Activated CD4-positive, alpha-beta T cell treated with anti-CD3 and anti-CD28 coated beads for 48 hours (primary cell): ENCODE data around the gene FCN3.

ENCODE experiments used
- DNase-seq: peaks from one replicate; pipeline ENCODE4 v3.0.0-alpha.2; 2020

Gene FCN3

GRCh38 chr1:27336756-27337155 is 37.9 kb downstream of the FCN3 start:
- no peak for DNase-seq

- no peak for DNase-seq
Measured at GRCh38 chr1:27335506-27336422, 38.9 kb downstream of the FCN3 start.

GRCh38 chr1:27333717-27334279 is 40.8 kb downstream of the FCN3 start:
- no peak for DNase-seq

- peak; percentile 66 for DNase-seq
Measured at GRCh38 chr1:27332536-27333281, 41.9 kb downstream of the FCN3 start.

DNA sequence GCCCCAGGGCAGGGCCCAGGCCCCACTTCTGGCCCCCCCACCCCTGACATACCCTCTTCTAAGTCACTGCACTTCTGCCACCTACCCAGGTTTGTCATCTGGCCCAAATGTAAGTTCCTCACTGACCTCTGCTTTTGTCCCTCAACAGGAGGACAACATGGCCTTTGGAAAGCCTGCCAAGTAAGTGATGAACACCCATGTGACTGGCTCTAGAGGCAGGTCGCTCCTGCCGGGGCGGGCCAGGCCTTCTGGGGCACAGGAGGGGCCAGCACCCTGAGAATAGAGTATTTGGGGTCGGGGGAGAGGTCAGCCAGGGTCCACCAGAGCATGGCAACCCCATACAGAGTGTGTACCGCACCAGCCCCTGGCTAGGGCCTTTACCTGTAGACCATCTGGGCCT is 42.7 kb downstream of the FCN3 start:
- no peak for DNase-seq

DNA sequence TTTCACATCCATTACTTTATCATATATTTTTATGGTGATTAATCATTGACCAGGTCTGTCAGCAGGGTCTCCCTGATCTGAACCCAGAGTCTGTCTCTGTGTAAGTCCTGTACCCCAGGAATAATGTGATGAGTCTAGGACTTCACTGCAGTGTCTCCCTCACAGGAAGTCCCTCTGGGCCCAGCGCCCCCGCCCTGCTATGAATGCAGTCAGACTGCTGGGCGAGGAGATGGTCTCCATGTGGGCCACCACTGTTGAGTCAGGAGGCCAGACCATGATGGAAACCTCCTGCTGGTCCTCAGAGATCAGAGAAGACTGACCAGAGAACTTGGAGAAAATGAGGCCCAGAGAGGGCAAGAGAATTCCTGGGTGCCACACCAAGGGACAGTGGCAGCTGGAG is 43.2 kb downstream of the FCN3 start:
- no peak for DNase-seq

DNA sequence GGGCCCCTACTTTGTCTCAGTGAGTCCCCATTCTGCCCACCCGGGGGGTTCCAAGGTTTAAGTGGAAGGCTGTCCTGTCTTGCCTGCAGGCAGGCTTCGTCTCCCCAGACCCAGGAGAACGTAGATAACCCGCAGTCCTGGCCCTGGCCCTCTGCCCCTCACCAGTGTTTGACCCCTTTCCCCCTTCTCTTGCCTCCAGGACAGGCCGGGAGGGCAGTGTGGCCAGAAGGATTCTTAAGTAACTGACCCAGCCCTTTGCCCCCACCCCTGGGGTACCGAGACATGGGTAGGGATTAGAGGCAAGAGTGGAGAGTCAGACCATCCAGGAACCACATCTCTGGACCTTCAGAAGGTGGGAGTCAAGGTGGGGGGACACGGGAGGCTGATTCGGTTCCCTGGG is 43.8 kb downstream of the FCN3 start:
- DNase-seq, result no peak

- DNase-seq, result no peak
Measured at GRCh38 chr1:27327964-27328363, 46.7 kb downstream of the FCN3 start.

DNA sequence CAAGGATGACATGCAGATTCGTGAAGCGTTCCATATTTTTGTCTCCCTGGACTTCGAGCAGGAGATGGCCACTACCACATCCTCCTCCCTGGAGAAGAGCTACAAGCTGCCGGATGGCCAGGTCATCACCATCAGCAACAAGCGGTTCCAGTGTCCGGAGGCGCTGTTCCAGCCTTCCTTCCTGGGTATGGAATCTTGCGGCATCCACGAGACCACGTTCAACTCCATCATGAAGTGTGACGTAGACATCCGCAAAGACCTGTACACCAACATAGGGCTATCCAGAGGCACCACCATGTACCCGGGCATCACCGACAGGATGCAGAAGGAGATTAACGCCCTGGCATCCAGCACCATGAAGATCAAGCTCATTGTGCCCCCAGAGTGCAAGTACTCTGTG is 49.3 kb downstream of the FCN3 start:
- no peak for DNase-seq

- DNase-seq, result no peak
Measured at GRCh38 chr1:27322569-27323240, 51.9 kb downstream of the FCN3 start.

DNA sequence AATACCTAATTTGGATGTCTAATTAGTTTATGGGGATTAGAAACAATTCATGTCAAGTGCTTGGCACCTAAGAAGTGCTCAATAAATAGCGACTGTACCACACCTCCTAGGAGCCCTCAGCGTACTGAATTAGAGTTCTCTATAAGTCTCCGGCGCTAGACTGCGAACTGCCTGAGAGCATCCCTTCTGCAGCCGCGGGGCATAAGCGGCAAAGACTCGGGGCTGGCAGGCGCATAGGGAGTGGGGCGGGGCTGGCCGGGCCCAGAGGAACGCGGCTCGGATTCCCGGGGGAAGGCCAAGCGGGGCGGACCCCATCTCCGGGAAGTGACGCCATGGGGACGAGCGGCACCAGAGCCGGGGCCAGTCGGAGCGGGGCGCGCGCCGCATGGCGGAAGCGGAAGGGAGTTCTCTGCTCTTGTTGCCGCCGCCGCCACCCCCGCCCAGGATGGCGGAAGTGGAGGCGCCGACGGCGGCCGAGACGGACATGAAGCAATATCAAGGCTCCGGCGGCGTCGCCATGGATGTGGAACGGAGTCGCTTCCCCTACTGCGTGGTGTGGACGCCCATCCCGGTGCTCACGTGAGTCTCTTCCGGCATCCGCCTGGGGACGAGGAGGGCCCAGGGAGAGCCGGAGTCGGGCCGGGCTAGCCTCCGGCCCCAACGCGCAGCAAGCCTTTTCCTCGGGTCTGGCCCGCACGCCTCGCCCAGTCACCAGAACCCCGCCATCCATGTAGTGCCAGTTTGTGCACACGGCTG is 52.6 kb downstream of the FCN3 start, which contains the start of gene TMEM222:
Gene TMEM222 (plus strand): TSS at position 351 of the 756 bp plus-strand sequence. CDS start 35 bp downstream, at position 386.
- peak; percentile 98 for DNase-seq
